NT2/D1 (cell line): ENCODE data around the gene STAG3.

Source experiments
- YY1 ChIP-seq: IDR thresholded peaks from 2 replicates; pipeline ENCODE4 v1.6.1; 2011; ENCODE audit not compliant: insufficient read length, insufficient read depth
- ZNF274 ChIP-seq: IDR thresholded peaks from 2 replicates; pipeline ENCODE4 v1.6.1; 2011; ENCODE audit warnings: mild to moderate bottlenecking, low read depth, low read length

DNA sequence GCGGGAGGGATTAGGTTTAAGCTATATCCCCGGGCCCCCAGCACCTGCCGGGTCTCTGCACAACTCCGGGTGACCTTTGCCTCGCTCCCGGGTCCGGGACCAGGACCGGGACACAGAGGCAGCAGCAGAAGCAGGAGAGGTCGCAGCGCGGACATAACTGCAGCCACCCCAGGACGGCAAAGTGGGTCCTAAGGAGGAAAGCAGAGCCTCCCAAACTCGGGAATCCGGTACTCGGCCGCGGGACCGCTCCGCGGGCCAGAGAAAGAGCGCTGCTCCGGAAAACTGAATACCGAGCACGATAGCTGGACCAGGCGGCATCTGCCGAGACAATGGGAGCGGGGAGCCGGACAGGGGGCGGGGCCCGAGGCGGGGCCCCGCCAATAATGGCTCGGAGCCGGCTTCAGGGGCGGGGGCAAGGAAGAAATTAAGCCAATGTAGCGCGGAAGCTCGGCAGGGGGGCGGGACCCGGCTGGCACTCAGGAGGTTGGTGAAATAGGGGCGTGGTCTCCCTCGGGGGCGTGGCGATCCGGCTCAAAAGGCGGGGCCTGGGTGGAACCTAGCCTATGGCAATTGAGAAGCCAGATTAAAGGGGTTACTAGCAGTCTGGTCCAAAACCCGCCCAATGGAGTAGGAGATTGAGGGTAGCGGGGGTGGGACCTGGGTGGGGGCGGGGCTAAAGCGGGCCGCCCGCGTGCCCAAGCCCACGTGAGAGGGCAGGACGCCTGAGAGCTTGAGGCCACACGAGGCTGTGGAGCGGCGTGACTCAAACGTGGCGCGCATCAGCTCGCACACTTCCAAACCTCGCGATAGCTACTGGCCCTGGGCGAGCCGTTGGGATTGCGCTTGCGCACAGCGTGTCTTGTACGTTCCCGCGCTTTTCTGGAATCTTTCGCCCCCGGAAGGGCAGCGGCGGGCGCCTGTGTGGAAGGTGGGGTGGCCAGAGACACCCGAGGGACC, at the start of gene STAG3, which contains the start of gene GPC2:
- TF ChIP-seq YY1 (no peak), ZNF274 (no peak)
